Fibroblast of peridontal ligament (primary cell): ENCODE results near the gene MEIS3.

Experiments
- DNase-seq: peaks from one replicate; pipeline ENCODE4 v3.0.0-alpha.2; 2010; ENCODE audit errors: extremely low read depth

MEIS3 gene

DNA sequence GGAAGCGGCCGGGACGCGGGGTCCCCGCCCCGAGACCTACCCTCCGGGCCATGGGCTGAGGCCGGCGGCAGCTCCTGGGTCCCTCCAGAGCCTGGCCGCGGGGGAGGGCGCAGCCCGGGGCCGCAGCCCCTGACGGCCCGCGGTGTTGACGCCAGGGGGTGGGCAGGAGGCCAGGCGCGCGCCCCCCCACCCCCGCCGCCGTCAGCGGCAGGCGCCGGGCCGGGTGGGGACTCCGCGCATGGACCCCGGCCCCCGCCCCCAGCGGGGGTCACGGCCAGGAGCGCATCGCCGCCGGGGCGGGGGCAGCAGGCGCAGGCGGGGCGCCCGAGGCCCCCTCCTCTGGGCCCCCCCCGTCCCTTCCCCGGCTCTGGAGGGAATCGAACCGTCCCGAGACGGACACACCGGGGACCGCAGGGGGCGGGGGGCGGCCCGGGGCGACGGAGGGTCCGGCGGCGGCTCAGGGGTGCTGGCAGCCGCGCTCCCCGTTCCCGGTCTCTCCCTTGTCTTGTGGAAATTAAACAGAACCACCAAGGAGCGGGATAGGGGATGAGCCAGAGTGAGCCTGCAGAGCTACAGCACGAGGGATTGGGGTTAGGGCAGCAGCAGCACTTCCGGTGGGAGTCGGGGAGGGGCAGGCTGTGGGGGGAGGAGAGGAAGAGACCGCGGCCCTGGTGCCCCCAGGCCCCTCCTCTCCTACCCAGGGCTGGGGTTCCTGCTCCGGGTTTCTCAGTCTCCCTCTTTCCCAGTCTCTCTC lies at the start of gene MEIS3:
Gene MEIS3, minus strand, starts transcription at position 498 of the 754 bp plus-strand sequence. Its CDS starts 446 bp downstream, at position 52.
- DNase-seq, result no peak

DNA sequence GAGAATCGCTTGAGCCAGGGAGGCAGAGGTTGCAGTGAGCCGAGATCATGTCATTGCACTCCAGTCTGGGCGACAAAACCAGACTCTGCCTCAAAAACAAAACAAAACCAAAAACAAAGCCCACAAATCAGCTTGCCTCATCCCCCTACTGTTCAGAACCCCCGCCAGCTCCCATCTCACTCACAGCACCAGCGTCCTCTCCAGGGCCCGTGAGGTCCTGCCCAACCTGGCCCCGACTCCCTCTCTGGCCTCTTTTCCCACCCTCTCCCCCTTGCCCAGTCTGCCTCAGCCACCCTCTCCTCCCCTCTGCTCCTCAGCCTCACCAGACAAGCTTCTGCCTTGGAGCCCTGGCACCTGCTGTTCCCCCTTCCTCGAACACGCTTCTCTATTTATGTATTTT lies 48.6 kb upstream of the MEIS3 start:
- DNase-seq, result no peak

DNA sequence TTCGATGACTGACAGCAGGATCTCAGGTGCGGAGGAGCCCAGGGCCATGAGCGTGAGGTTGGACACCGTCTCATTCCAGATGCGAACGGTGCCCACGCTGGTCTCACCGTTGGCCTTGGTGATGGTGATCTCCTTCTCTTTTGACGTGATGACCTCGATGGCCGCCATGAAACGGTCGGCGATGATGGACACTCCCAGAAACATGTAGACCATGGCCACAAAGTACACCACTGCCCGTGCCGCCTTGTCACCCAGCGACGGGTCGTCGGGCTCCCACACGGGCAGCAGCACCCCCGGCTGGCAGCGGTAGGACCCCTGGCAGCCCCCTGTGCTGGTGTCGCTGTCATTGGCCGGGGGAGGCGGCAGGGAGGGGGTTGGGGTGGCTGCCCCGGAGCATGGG lies 46.6 kb upstream of the MEIS3 start:
- no peak for DNase-seq

DNA sequence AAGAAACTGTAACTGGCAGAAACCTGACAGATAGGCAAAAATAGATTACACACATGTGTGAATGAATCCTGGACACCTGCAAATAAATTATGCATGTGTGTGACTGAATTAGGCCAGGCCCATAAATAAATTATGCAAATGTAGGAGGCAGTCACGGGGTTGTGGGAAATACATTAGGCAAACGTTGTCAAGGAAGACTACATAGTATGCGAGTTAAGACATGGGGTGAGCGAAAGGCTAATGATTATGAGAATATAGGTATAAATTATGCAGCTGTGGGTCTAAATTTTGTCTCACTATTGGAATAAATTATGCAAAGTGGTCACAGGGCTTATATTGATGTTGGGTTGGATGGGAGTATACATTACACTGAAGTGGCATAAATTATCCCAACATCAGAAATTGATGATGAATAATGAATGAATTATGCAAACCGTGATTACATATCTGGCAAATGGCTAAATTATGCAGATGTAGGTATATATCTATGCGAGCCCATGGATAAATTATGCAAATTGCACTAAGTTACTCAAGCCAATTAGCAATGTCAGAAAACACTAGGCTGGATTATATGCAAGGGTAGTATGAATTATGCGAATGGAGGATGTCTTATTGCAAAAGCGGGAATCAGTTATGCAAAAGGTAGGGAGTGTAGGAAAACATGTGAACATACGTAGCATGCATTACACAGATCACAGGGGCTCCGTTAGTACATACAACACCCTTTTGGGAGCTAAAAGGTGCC lies 45.5 kb upstream of the MEIS3 start:
- no peak for DNase-seq

DNA sequence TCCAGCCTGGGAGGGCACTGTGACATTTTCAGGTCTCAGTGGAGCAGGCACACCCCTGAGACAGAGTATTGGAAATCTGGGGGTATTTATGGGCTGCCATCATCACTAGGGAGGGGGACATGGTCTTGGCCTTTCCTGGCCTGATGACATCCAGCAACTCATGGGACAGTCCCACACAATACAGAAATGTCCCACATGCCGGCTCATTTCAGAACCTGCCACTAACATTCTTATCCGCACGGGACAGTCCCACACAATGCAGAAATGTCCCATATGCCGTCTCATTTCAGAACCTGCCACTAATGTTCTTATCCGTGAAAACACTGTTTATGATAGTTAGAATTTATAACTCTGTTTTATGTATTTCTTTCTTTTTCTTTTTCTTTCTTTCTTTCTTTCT lies 42.5 kb upstream of the MEIS3 start:
- DNase-seq, result no peak

DNA sequence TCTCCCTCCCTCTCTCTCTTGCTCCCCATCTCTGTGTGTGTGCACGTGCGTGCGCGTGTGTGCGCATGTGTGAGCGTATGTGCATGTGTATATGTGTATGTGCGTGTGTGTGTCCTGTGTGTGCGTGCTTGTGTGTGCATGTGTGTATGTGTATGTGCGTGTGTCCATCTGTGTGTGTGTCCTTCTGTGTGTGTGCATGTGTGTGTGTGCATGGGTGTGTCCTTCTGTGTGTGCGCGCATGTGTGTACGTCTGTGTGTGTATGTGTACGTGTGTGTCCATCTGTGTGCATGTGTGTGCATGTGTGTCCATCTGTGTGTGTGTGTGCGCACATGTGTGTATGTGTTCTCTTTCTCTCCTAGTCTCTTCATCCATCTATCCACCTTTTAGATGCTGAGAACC lies 40.1 kb upstream of the MEIS3 start:
- DNase-seq, result no peak

DNA sequence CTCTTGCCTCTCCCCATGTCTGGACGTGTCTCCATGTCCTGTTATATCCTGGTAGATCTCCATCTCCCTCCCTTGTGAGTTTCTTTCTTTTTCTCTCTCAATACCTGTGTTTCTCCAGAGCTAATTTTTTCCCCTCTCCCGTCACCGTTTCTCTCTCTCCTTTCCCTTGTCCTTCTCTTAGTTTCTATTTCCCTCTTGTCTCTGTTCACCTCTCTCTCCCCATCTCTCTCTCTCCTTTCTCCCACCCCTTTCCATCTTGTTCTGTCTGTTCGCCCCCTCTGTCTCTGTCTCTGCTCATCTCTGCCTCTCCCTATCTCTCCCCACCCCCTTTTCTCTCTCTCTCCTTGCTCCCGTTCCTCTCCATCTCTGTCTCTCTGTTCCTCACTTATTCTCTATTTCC lies 39.3 kb upstream of the MEIS3 start:
- DNase-seq, result no peak

DNA sequence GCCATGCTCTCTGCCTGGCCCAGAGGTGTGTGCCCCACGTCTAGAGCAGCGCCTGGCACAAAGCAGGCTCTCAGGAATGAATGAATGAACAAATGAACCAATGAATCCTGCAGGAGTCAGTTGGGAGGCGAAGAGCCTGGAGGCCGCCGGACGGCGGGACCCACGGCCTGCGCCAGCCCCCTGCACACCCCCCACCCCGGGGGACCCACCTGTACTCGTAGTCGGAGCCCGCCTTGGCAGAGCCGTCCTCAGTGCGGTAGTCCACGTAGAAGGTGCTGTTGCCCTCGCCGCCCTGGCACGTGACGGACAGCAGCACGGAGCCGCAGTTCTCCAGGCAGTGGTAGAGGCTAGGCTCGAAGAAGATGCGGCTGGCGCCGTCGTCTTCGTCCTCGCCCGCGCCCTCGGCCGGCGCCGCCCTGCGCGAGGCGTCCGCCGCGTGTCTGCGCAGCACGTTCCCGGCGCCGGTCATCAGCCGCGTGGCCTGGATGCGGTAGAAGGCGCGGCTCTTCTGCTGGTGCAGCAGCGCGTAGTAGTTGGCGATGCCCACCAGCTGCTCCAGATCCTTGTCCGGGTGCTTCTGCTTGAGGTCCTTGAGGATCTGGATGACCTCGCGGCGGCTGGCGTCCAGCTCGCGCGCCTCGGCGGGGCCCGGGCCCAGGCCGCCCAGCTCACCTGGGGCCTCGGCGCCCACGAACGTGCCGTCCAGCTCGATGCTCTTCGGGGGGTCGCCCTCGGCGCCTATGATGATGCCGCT lies 37.6 kb upstream of the MEIS3 start:
- no peak for DNase-seq

DNA sequence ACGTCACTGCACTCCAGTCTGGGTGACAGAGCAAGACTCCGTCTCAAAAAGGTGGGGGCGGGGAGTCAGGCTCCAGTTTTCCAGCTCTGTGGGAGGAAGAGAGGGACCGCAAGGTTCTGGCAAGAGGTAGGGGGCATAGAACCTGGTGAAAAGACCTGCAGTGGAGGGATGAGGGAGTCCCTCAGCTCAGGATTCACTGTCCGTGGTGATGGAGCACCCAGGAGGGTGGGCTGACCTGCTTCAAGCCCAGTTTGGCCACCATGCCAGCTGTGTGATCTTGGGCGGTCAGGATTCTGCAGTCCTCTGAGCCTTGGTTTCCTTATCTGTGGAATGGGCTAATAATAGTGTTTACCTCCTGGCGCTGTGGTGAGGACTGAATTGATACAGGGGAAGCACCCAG lies 31.2 kb upstream of the MEIS3 start:
- DNase-seq, result no peak

DNA sequence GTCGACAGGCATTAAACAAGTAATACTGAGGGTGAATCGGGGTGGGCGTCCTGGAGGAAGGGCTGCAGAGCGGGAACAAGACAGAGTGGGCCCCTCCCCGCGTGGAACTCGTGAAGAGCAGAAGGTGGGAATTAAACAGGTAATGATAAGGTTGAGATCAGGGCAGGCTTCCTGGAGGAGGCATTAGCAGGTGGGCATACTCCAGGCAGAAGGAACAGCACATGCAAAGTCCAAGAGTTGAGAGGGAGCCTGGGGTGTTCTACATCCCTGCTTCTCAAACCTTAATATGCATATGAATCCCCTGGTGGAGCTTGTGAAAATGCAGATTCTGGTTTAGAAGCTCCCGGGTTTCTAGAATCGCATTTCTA lies 29.0 kb upstream of the MEIS3 start:
- no peak for DNase-seq

DNA sequence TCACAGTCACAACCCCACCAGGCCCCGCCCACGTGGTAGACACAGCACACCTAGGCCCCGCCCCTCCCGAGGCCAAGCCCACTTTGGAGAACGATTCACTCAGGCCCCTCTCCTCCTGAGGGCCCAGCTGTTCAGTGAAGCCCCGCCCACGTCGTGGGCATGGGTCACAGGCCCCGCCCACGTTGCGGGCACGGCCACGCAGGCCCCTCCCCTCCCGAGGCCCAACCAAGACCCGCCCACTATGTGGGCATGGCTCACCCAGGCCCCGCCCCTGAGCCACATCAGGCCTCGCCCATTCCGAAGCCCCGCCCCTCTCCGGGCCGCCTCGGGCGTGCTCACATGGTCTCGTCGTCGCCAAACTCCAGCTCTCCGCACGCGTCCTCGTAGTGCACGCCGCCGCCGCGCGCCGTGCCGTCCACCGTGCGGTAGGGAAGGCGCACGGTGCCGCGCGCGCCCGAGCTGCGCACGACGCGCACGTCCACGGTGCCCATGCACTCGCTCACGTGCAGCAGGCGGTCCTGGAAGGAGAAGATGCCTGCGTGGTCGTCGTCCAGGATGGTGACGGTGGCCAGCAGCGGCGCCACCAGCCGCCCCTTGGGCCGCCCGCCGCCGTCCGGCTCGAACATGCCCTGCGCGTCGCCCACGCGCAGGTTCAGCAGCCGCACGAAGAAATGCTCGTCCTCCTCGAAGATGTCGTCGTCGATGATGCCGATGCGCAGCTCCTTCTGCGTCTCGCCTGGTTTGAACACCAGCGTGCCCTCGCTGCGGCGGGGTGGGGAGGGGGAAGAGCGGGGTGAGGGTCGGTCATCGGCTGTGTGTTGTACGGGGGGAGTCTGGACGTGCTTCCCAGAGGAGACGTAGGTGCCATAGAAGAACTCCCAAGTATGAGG lies 28.4 kb upstream of the MEIS3 start:
- DNase-seq, result no peak

DNA sequence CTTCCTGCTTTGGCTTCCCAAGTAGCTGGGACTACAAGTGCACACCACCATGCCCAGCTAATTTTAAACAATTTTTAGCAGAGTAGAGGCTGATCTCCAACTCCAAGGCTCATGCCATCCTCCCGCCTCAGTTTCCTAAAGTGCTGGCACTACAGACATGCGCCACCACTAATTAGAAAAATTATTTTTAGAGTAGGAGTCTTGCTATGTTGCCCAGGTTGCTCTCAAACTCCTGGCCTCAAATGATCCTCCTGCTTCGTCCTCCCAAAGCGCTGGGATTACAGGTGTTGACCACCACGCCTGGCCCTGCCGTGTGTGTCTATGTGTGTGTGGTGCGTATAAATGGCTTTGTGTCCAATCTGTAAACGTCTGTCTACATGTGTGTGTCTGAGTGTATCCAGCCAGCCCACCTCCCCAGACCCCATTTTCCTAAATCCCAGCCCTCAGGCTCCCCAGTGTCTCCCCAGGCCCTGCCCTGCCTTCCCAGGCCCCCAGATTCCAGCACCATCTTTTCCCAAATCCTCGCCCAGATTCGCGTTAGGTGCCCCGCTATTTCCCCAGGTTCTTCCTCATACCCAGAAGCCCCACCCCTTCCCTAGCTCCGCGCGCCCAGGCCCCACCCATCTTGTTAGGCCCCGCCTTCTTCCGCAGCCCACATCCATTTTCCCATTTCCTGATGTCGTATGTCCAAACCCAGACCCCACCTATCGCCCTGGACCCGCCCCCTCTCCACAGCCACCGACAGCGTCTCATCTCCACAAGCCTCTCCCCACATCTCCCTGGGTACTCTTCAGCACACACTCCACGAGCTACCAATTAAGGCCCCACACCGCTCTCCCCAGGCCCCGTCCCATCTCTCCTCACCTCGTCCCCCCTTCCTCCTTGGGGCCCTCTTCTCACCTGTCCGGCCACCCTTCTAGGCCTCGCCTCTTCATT lies 27.5 kb upstream of the MEIS3 start:
- DNase-seq, result no peak

DNA sequence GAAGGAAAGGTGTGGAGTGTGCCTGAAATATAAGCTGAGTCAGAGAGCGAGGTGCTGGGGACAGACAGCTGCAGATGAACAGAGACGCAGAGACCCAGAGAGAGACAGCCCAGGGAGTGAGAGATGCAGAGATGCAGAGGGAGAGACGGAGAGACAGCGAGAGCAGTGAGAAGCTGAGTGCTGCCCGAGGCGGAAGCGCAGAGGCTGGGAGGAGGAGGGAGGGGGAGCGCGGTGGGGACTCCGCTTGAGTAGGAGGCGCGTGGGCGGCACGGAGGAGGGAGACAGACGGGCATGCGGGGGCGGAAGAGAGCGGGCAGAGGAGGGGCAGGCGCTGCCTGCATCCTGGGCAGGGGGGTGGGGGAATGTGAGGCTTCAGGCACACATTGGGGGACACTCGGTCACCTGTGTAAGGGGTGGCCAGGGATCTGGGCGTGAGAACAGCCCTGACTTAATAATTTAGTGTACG lies 26.6 kb upstream of the MEIS3 start:
- DNase-seq, result no peak

DNA sequence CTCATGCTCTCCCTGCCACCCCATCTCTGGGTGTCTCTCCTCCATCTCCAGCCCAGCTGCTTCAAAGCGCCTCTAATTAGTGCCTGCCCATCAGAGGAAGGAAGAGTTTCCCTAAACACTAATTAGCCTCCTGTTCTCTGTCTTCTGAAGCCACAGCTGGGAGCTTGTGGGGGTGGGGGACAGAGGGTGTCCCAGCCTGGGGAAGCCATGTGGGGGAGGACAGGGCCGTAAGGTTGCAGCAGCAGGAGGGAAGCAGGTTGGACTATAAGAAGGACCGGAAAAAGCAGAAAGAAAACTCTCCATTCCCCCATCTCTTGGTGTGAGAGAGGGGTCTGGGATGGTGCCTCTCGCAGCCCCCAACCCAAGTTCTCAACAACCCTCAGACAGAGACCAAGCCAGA lies 26.2 kb upstream of the MEIS3 start:
- no peak for DNase-seq

DNA sequence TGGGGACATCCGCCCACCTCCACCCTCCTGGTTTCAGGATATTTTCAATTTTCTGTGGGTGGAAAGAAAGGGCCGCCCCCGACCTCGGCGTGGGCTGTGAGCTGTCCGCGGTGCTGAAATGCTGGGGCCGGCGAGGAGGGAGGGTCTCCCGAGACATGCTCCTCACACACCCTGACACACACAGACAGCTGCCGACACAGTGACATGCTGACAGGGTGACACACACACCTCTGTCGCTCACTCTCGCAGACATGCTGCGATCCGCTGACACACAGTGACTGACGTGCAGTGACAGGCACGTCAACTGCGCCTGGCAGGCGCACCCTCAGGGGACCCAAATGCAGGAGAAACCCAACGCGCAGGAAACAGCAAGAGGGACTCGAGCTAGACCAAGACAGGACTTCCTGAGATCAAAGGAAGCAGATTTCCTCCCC lies 25.1 kb upstream of the MEIS3 start:
- DNase-seq, result no peak

DNA sequence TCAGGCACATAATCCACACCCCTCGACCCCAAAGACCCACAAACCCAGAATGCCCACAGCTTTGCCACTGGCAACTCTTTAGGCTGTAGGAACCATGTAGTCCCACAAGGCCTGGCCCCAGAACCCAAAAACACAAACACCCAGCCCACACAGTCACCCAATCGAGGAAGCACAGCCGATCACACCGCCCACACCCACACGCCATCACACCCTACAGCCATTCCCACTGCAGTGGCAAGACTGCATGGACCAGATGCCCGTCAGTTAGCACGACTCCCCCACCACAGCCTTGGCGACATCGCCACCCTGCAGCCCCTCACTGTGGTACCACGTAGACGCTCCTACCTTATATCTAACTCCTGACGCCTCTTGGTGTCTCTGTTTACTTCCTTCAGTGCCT lies 24.0 kb upstream of the MEIS3 start:
- DNase-seq, result no peak

DNA sequence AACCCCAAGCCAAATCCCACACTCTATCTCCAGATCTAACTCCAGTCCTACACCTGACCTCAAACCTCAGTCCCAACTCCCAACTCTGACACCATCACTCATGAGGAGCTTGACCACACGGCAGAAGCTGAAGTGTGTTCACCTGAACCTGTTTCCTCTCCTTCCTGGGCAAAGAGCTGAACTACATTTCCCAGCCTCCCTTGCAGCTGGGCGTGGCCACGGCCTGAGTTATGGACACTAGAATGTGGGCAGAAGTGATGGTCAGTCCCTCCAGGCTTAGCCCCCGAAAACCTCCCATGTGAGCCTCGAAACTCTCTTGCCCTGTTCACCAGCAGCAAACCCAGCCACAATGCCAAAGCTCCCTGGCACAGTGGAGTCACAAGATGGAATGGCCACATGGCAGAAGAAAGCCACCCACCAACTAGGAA lies 19.5 kb upstream of the MEIS3 start:
- no peak for DNase-seq

DNA sequence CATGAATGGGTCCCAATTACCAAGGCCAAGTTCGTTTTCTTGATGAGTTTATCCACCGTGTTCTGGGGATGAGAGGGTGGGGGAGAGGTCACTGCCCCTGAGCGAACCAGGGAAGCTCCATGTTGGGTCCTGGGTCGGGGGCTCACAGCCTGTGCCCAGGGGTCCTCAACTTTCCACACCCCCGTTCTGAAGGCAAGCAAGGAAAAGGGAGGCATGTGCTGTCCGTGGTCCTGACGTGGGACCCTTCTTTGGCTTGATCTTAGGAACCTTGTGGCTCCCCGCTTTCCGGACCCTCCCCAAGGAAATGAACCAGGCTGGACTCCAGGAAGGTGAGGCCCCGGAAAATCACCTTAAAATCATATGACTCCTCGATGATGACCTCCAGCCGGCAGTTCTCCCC lies 18.2 kb upstream of the MEIS3 start:
- no peak for DNase-seq

DNA sequence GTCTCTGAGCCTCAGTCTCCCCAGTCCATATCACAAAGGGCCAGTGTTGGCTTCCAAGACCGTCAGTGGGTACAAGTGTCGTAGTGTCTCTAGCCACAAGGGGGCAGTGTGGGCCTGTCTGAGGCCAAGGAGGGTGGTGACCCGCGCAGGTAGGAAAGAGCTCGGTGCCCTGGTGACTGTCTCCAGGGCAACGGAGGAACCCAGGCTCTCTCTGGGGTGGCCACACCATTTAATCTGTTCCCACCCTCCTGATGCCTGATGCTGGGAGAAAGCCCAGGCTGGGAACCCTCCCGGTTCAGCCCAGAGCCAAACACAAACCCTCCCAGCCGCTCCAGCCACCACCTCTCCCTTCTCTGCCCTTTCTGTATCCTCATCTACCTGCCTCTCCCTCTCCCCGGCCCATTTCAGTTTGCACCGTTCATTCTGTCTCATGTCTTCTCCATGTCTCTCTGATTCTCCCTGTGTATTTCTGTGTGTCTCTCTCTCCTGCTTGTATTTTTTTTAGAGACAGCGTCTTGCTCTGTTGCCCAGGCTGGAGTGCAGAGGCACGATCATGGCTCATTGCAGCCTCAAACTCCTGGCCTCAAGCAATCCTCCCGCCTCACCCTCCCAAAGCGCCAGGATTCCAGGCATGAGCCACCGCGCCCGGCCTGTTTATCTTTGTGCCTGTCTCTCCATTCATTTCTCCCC lies 17.5 kb upstream of the MEIS3 start:
- peak; percentile 58 for DNase-seq

DNA sequence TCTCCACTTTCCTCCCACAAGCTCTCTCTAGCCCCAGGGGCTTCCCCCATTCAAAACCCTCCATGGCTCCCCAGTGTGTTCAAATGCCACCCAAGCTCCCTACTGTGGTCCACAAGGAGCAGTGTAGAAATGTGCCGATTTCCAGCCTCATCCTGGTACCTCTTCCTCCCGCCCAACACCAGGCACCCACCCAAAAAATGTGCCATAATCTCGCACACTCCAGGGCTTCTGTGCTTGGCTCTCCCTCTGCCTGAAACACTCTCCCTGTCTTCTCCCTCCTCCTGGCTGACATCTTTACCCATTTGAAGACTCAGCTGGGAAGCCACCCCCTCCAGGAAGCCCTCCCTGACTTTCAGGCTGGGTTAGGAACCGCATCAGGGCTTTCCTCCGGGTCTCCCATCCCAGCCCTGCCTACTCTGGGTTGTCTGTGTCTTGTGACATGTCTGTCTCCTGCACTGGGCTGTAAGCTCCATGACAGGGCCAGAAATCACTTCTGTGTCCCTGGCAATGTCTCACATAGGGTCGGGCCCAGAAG lies 16.6 kb upstream of the MEIS3 start:
- no peak for DNase-seq
